Stomach (tissue), 4 donors: ENCODE data around the gene CAMK1G.

Experiments used
- POLR2AphosphoS5 ChIP-seq, 3 donors: sonication (generic); formaldehyde crosslinking; IDR thresholded peaks; one replicate each; pipeline ENCODE4 v1.6.1; 2016; ENCODE audit warnings: antibody characterized with exemption in 3 of 3
- TF ChIP-seq, protein P1 (sequence below), 7 experiments: fragments of 450-650 bp in 4 of 7; fragments of 200-600 bp in 3 of 7; sonication (generic) in 3 of 7; IDR thresholded peaks; one replicate each; pipeline ENCODE4 v1.5.1; 2016 to 2019; ENCODE audit warnings: antibody characterized with exemption in 7 of 7, control low read depth in 2 of 7, mild to moderate bottlenecking in 1 of 7

- TF ChIP-seq, protein P1, sequence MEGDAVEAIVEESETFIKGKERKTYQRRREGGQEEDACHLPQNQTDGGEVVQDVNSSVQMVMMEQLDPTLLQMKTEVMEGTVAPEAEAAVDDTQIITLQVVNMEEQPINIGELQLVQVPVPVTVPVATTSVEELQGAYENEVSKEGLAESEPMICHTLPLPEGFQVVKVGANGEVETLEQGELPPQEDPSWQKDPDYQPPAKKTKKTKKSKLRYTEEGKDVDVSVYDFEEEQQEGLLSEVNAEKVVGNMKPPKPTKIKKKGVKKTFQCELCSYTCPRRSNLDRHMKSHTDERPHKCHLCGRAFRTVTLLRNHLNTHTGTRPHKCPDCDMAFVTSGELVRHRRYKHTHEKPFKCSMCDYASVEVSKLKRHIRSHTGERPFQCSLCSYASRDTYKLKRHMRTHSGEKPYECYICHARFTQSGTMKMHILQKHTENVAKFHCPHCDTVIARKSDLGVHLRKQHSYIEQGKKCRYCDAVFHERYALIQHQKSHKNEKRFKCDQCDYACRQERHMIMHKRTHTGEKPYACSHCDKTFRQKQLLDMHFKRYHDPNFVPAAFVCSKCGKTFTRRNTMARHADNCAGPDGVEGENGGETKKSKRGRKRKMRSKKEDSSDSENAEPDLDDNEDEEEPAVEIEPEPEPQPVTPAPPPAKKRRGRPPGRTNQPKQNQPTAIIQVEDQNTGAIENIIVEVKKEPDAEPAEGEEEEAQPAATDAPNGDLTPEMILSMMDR (IDR thresholded peaks at IDR 0.05): no peak
- TF ChIP-seq POLR2AphosphoS5 (IDR thresholded peaks at IDR 0.05): no peak
Observed at GRCh38 chr1:209544098-209544497, 39.4 kb upstream of the CAMK1G start.
